ENCODE results near the gene HSD17B1. TPM values are rescaled to one million over a fixed set of nuclear protein-coding genes. Genes with fewer than 3 reads are reported as not detected.

HSD17B1 gene
- total and polyA plus RNA-seq, 2 of the 13 experiments (the other 11 are each of a cell fraction or from before 2014, with no cell fraction given): 0.54 to 0.93 TPM

GRCh38 chr17:42561897-42562387 lies 9.2 kb downstream of the HSD17B1 start, which contains the start of gene COASY (continued):
- TF ChIP-seq ZBTB44 (CRISPR knock-in tag; IDR thresholded peaks at IDR 0.05) (no peak), LCORL (IDR thresholded peaks at IDR 0.05) (no peak), LCORL (CRISPR knock-in tag; IDR thresholded peaks at IDR 0.05) (peak; percentile 74; the same call in 1 of the 2 replicates), SIN3A (IDR thresholded peaks at IDR 0.05; ENCODE audit: borderline replicate concordance, low read depth, low read length) (peak; percentile 98), ZBTB14 (CRISPR knock-in tag; IDR thresholded peaks at IDR 0.05) (peak; percentile 60; the same call in 1 of the 2 replicates), ZNF33A (CRISPR knock-in tag; IDR thresholded peaks at IDR 0.05; ENCODE audit: borderline replicate concordance) (peak; percentile 78; the same call in 1 of the 2 replicates), TOPORS (CRISPR knock-in tag; IDR thresholded peaks at IDR 0.05) (peak; percentile 68; the same call in 1 of the 2 replicates), GPBP1L1 (CRISPR knock-in tag; IDR thresholded peaks at IDR 0.05) (no peak), ZNF3 (CRISPR knock-in tag; IDR thresholded peaks at IDR 0.05) (no peak; the same call in 1 of the 2 replicates), ZBTB46 (CRISPR knock-in tag; IDR thresholded peaks at IDR 0.05; ENCODE audit: borderline replicate concordance) (no peak), POLR2A (IDR thresholded peaks at IDR 0.05; ENCODE audit: insufficient read depth in 1 of 2, low read depth in 2 of 2, low read length in 2 of 2) (peak in 1 of 2 experiments; percentile 96; a peak in 2 of 4 replicates), CHCHD3 (CRISPR knock-in tag; IDR thresholded peaks at IDR 0.05) (no peak), ARNT2 (CRISPR knock-in tag; IDR thresholded peaks at IDR 0.05; ENCODE audit: low read depth) (peak; percentile 99; the same call in 1 of the 2 replicates), HNRNPL (IDR thresholded peaks at IDR 0.05; ENCODE audit: low read depth, low read length) (no peak), SOX6 (IDR thresholded peaks at IDR 0.05) (no peak), SOX6 (CRISPR knock-in tag; IDR thresholded peaks at IDR 0.05) (peak; percentile 26), HOXA5 (CRISPR knock-in tag; IDR thresholded peaks at IDR 0.05) (peak; percentile 78; the same call in 1 of the 2 replicates), TRIM22 (IDR thresholded peaks at IDR 0.05) (no peak), ZNF746 (CRISPR knock-in tag; IDR thresholded peaks at IDR 0.05) (peak; percentile 75), ZNF205 (CRISPR knock-in tag; IDR thresholded peaks at IDR 0.05) (no peak; the same call in 1 of the 2 replicates), THAP9 (CRISPR knock-in tag; IDR thresholded peaks at IDR 0.05; ENCODE audit: borderline replicate concordance) (peak; percentile 83; the same call in 1 of the 2 replicates)
